Measurements from ENCODE around the gene EXOC4.
"Not testable (repeated sequence)": the region's sequence is repeated elsewhere in the genome, so short reads cannot be mapped to it uniquely, and the experiment has no call there.

The EXOC4 gene

DNA sequence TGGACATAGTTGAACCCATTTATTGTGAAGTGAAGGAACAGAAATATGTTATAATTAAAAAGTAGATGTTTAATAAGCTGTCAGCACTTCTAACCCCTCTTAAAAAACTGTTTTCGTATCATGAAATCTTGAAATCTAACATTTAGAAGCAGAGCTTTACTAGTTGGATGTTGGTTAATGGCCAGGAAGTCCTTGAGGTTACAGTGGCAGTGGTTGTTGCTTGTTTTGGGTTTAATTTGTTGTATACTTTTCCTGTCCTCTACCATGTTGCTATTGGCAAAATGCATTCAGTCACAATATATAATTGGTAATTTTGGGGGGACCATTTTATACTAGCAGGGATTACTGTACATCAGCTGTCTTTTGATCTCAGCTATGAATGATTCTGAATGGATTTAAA, 60.7 kb downstream of the EXOC4 start:
- H3K36me3 ChIP-seq (ENCODE audit: control insufficient read depth, insufficient read depth, low read length): peaks cover 8% of the 10 kb centered on the region
- H3K9me3 ChIP-seq (ENCODE audit: control insufficient read depth, insufficient read depth, low read depth, low read length): no peaks in the 10 kb centered on the region
- no peak overlapping the region for H3K4me3 ChIP-seq (ENCODE audit: low read depth, low read length)
- no peaks in the 10 kb centered on the region for H3K27me3 ChIP-seq (ENCODE audit: control insufficient read depth, insufficient read depth, low read length)
- no peak overlapping the region for H3K9ac ChIP-seq (ENCODE audit: low read length)
- no peak overlapping the region for H3K27ac ChIP-seq (ENCODE audit: low read depth, low read length)
- H3K4me1 ChIP-seq (ENCODE audit: control insufficient read depth, insufficient read depth, low read length): no peaks in the 10 kb centered on the region

DNA sequence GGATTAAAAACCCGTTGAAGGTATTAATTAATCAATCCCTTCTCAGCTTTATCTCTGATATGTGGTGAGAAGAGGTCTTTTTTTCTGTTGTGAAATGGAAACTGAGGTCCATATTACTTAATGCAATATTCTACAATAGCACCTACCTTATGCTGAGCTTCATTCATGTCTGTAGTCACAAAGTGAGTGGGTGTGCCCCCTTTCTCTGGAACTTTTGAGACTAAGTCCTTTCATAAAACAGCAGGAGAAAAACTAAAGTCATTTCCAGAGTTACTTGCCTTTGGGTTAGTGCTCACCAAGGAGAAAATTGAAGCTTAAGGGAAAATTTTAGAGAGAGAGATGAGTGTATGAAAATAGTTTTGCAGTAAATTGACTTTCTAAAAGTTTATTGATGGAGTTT, 61.2 kb downstream of the EXOC4 start:
- Histone ChIP-seq H3K9me3 (ENCODE audit: control insufficient read depth, insufficient read depth, low read depth, low read length) (no peaks in the 10 kb centered on the region), H3K9ac (ENCODE audit: low read length) (no peak overlapping the region), H3K4me1 (ENCODE audit: control insufficient read depth, insufficient read depth, low read length) (no peaks in the 10 kb centered on the region), H3K27me3 (ENCODE audit: control insufficient read depth, insufficient read depth, low read length) (no peaks in the 10 kb centered on the region), H3K27ac (ENCODE audit: low read depth, low read length) (no peak overlapping the region), H3K4me3 (ENCODE audit: low read depth, low read length) (no peak overlapping the region), H3K36me3 (ENCODE audit: control insufficient read depth, insufficient read depth, low read length) (peaks cover 3% of the 10 kb centered on the region)

DNA sequence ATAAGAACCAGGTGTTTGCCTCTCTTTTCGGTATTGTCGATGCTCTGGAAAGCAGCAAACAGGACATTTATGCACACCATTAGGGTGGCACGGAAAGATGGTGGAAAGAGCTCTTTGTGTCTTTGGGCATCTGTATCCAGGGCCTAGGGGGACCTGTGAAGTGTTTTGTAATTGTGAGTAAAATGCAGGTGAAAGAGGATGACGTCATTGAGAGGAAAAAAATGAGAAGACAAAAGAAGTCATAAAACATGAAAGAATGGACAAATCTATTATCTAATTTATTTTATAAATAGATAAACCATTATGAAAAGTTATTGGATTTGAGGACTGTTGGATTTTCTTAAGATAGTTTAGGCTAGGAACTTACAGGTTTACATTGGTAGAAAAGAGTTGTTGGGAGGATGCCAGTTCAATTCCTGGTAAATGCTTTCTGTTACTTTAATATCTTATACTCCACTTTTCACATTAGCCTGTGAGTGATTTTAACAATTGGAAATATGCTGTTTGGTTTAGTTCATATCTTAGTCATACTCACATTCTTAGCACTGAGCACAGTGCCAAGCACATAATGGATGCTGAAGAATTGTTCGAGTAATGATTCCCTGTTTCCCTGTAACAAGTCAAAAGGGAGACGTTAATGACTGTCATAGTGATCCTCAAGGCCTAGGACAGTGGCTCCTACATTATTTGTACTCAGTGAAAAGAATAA, 62.6 kb downstream of the EXOC4 start:
- Histone ChIP-seq H3K27me3 (ENCODE audit: control insufficient read depth, insufficient read depth, low read length) (no peaks in the 10 kb centered on the region), H3K9ac (ENCODE audit: low read length) (no peak overlapping the region), H3K27ac (ENCODE audit: low read depth, low read length) (no peak overlapping the region)

DNA sequence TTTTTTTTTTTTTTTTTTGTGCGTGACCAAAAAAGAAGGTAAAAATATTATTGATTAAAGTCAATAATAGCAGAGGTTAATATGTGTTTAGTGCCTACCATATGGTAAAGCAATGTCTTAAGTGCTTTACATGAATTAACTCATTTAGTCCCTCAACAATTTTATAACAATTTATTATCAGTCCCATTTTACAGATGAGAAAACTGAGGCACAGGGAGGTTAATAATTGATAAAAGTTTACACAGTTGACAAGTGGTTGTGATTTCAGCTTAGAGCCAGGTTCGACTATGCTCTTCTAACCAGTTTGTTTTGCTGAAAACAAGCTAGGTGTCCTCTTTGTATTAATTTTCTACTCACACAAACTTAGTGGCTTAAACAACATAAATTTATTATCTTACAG, 67.0 kb downstream of the EXOC4 start:
- H3K27me3 ChIP-seq (ENCODE audit: control insufficient read depth, insufficient read depth, low read length): no peaks in the 10 kb centered on the region
- no peak overlapping the region for H3K27ac ChIP-seq (ENCODE audit: low read depth, low read length)
- no peak overlapping the region for H3K4me3 ChIP-seq (ENCODE audit: low read depth, low read length)
- peaks cover 5% of the 10 kb centered on the region; the same call in 1 of the 2 replicates for H3K36me3 ChIP-seq (ENCODE audit: control insufficient read depth, insufficient read depth, low read length)
- H3K9ac ChIP-seq (ENCODE audit: low read length): no peak overlapping the region
- no peaks in the 10 kb centered on the region for H3K4me1 ChIP-seq (ENCODE audit: control insufficient read depth, insufficient read depth, low read length)
- H3K9me3 ChIP-seq (ENCODE audit: control insufficient read depth, insufficient read depth, low read depth, low read length): peaks cover 5% of the 10 kb centered on the region; the same call in 1 of the 2 replicates

More for the DNA sequence above, 62.6 kb downstream of the EXOC4 start:
- Histone ChIP-seq H3K36me3 (ENCODE audit: control insufficient read depth, insufficient read depth, low read length) (0 out of 2 replicates have a peak, but pooled peaks cover 2% of the 10 kb centered on the region), H3K4me1 (ENCODE audit: control insufficient read depth, insufficient read depth, low read length) (no peaks in the 10 kb centered on the region), H3K4me3 (ENCODE audit: low read depth, low read length) (no peak overlapping the region), H3K9me3 (ENCODE audit: control insufficient read depth, insufficient read depth, low read depth, low read length) (no peaks in the 10 kb centered on the region)

DNA sequence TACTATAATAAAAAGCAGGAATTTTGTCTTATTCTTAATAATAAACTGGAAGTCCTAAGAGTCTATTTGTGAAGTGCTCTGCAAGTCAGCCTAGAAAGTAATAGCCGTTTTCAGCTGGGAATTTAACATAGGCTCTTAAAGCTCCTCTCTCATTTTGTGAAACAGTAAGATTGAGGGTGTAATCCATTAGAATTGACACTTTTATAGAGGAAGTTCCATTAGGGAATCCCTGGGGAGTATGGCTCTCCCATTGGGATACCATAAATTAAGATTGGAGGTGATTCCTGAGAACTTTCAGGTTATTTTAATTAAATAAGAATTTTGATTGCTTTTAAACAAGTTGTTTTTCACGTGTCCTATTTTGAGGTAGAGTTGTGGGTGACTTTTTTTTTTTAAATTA, 68.0 kb downstream of the EXOC4 start:
- peaks cover 8% of the 10 kb centered on the region; the same call in 1 of the 2 replicates for H3K9me3 ChIP-seq (ENCODE audit: control insufficient read depth, insufficient read depth, low read depth, low read length)
- H3K27me3 ChIP-seq (ENCODE audit: control insufficient read depth, insufficient read depth, low read length): no peaks in the 10 kb centered on the region
- H3K4me3 ChIP-seq (ENCODE audit: low read depth, low read length): no peak overlapping the region
- no peak overlapping the region for H3K27ac ChIP-seq (ENCODE audit: low read depth, low read length)
- H3K4me1 ChIP-seq (ENCODE audit: control insufficient read depth, insufficient read depth, low read length): no peaks in the 10 kb centered on the region
- no peak overlapping the region for H3K9ac ChIP-seq (ENCODE audit: low read length)
- H3K36me3 ChIP-seq (ENCODE audit: control insufficient read depth, insufficient read depth, low read length): peaks cover 5% of the 10 kb centered on the region; the same call in 1 of the 2 replicates

DNA sequence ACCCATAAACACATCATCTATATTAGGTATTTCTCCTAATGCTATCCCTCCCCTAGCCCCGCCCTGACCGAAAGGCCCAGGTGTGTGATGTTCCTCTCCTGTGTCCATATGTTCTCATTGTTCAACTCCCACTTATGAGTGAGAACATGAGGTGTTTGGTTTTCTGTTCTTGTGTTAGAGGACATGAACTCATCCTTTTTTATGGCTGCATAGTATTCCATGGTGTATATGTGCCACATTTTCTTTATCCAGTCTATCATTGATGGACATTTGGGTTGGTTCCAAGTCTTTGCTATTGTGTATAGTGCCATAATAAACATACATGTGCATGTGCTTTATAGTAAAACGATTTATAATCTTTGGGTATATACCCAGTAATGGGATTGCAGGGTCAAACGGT, 68.5 kb downstream of the EXOC4 start:
- H3K4me3 ChIP-seq (ENCODE audit: low read depth, low read length); H3K9ac ChIP-seq (ENCODE audit: low read length); H3K27ac ChIP-seq (ENCODE audit: low read depth, low read length); H3K36me3 ChIP-seq (ENCODE audit: control insufficient read depth, insufficient read depth, low read length); H3K9me3 ChIP-seq (ENCODE audit: control insufficient read depth, insufficient read depth, low read depth, low read length); H3K4me1 ChIP-seq (ENCODE audit: control insufficient read depth, insufficient read depth, low read length); H3K27me3 ChIP-seq (ENCODE audit: control insufficient read depth, insufficient read depth, low read length): not testable (repeated sequence)

DNA sequence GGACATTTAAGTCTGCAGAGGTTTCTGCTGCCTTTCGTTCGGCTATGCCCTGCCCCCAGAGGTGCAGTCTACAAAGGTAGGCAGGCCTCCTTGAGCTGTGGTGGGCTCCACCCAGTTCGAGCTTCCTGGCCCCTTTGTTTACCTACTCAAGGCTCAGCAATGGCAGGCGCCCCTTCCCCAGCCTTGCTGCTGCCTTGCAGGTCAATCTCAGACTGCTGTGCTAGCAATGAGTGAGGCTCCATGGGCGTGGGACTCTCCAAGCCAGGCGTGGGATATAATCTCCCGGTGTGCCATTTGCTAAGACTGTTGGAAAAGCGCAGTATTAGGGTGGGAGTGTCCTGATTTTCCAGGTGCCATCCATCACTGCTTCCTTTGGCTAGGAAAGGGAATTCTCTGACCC, 73.9 kb downstream of the EXOC4 start:
- not testable (repeated sequence) for H3K4me3 ChIP-seq (ENCODE audit: low read depth, low read length); H3K9ac ChIP-seq (ENCODE audit: low read length); H3K27ac ChIP-seq (ENCODE audit: low read depth, low read length); H3K36me3 ChIP-seq (ENCODE audit: control insufficient read depth, insufficient read depth, low read length); H3K27me3 ChIP-seq (ENCODE audit: control insufficient read depth, insufficient read depth, low read length)
- peaks cover 13% of the 10 kb centered on the region for H3K4me1 ChIP-seq (ENCODE audit: control insufficient read depth, insufficient read depth, low read length)
- H3K9me3 ChIP-seq (ENCODE audit: control insufficient read depth, insufficient read depth, low read depth, low read length): peaks cover 14% of the 10 kb centered on the region

DNA sequence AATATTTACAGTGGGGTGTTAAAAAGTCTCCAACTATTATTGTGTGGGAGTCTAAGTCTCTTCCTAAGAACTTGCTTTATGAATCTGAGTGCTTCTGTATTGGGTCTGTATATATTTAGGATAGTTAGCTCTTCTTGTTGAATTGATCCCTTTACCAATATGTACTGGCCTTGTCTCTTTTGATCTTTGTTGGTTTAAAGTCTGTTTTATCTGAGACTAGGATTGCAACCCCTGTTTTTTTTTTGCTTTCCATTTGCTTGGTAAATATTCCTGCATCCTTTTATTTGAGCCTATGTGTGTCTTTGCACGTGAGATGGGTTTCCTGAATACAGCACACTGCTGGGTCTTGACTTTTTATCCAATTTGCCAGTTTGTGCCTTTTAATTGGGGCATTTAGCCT, 75.1 kb downstream of the EXOC4 start:
- not testable (repeated sequence) for H3K4me3 ChIP-seq (ENCODE audit: low read depth, low read length); H3K36me3 ChIP-seq (ENCODE audit: control insufficient read depth, insufficient read depth, low read length)

DNA sequence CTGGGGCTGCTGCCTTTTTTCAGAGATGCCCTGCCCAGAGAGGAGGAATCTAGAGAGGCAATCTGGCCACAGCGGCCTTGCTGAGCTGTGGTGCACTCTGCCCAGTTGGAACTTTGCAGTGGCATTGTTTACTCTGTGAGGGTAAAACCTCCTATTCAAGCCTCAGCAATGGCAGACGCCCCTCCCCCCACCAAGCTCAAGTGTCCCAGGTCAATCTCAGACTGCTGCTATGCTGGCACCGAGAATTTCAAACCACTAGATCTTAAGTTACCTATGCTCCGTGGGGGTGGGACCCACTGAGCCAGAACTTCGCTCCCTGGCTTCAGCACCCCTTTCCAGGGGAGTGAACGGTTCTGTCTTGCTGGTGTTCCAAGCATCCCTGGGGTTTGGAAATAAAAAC, 77.2 kb downstream of the EXOC4 start:
- peaks cover 12% of the 10 kb centered on the region for H3K9me3 ChIP-seq (ENCODE audit: control insufficient read depth, insufficient read depth, low read depth, low read length)
- H3K4me3 ChIP-seq (ENCODE audit: low read depth, low read length): no peak overlapping the region
- H3K36me3 ChIP-seq (ENCODE audit: control insufficient read depth, insufficient read depth, low read length): peaks cover 5% of the 10 kb centered on the region; the same call in 1 of the 2 replicates

More for the DNA sequence above, 75.1 kb downstream of the EXOC4 start:
- H3K9ac ChIP-seq (ENCODE audit: low read length); H3K27ac ChIP-seq (ENCODE audit: low read depth, low read length); H3K27me3 ChIP-seq (ENCODE audit: control insufficient read depth, insufficient read depth, low read length): not testable (repeated sequence)
- H3K9me3 ChIP-seq (ENCODE audit: control insufficient read depth, insufficient read depth, low read depth, low read length): peaks cover 14% of the 10 kb centered on the region
- peaks cover 13% of the 10 kb centered on the region for H3K4me1 ChIP-seq (ENCODE audit: control insufficient read depth, insufficient read depth, low read length)

DNA sequence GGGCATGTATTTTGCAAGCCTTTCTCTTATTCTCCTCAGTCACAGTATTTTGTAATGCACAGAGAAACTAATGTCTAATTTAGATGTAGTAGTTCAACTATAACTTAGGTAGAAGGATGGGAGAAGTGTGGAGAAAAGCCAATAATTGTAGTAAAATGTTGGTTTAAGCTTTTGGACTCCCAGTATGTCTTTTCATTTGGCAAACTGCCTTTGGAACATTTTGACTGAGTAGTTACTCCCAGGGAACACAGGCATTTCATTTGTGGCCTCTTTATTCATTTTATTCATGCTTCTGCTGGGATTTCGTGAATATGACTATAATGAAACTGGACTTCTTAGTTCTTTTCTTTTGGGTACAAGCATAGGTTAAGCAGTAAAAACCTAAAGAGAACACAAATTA, 79.0 kb downstream of the EXOC4 start:
- H3K4me1 ChIP-seq (ENCODE audit: control insufficient read depth, insufficient read depth, low read length): peaks cover 13% of the 10 kb centered on the region
- H3K4me3 ChIP-seq (ENCODE audit: low read depth, low read length): no peak overlapping the region
- no peak overlapping the region for H3K9ac ChIP-seq (ENCODE audit: low read length)
- H3K27ac ChIP-seq (ENCODE audit: low read depth, low read length): no peak overlapping the region
- H3K36me3 ChIP-seq (ENCODE audit: control insufficient read depth, insufficient read depth, low read length): 0 out of 2 replicates have a peak, but pooled peaks cover 3% of the 10 kb centered on the region
- peaks cover 5% of the 10 kb centered on the region for H3K9me3 ChIP-seq (ENCODE audit: control insufficient read depth, insufficient read depth, low read depth, low read length)
- no peaks in the 10 kb centered on the region for H3K27me3 ChIP-seq (ENCODE audit: control insufficient read depth, insufficient read depth, low read length)

More for the DNA sequence above, 77.2 kb downstream of the EXOC4 start:
- H3K4me1 ChIP-seq (ENCODE audit: control insufficient read depth, insufficient read depth, low read length): peaks cover 13% of the 10 kb centered on the region
- no peaks in the 10 kb centered on the region for H3K27me3 ChIP-seq (ENCODE audit: control insufficient read depth, insufficient read depth, low read length)
- H3K9ac ChIP-seq (ENCODE audit: low read length): no peak overlapping the region
- H3K27ac ChIP-seq (ENCODE audit: low read depth, low read length): no peak overlapping the region

DNA sequence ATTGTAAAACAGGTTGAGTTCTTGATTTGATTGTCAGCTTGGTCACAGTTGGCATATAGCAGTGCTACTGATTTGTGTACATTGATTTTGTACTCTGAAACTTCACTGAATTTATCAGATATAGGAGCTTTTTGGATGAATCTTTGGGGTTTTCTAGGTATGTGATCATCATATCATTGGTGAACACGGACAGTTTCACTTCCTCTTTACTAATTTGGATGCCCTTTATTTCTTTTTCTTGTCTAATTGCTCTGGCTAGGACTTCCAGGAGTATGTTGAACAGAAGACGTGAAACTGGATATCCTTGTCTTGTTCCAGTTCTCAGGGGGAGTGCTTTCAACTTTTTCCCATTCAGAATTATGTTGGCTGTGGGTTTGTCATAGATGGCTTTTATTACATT, 86.9 kb downstream of the EXOC4 start:
- Histone ChIP-seq H3K36me3 (ENCODE audit: control insufficient read depth, insufficient read depth, low read length) (no peaks in the 10 kb centered on the region), H3K4me1 (ENCODE audit: control insufficient read depth, insufficient read depth, low read length) (peaks cover 4% of the 10 kb centered on the region), H3K9me3 (ENCODE audit: control insufficient read depth, insufficient read depth, low read depth, low read length) (peaks cover 21% of the 10 kb centered on the region; the same call in 1 of the 2 replicates), H3K27me3 (ENCODE audit: control insufficient read depth, insufficient read depth, low read length) (no peaks in the 10 kb centered on the region), H3K9ac (ENCODE audit: low read length) (no peak overlapping the region), H3K27ac (ENCODE audit: low read depth, low read length) (no peak overlapping the region), H3K4me3 (ENCODE audit: low read depth, low read length) (no peak overlapping the region)

All from HUES6 (cell line).